Smooth muscle cell (in vitro differentiated cells): ENCODE results near the gene NFAM1. TPM values are rescaled to one million over a fixed set of nuclear protein-coding genes. Genes with fewer than 3 reads are reported as not detected.

ENCODE experiments used
- DNase-seq: peaks from one replicate; lab custom pipeline; 2025; ENCODE audit not compliant: unreplicated experiment; lab: John Stamatoyannopoulos, UW
- H2AFZ ChIP-seq: fragments of 200-600 bp; sonication (generic); 2 replicates; pipeline ENCODE4 v1.6.0; 2016; ENCODE audit warnings: antibody characterized with exemption, low read depth, mild to moderate bottlenecking
- H3F3A ChIP-seq: fragments of 200-600 bp; sonication (generic); 2 replicates; pipeline ENCODE4 v1.6.0; 2017; ENCODE audit warnings: antibody characterized with exemption, low read depth
- H3K27ac ChIP-seq: fragments of 200-600 bp; sonication (generic); 2 replicates; pipeline ENCODE4 v1.5.1; 2016; ENCODE audit warnings: low read depth, mild to moderate bottlenecking
- H3K27me3 ChIP-seq: fragments of 200-600 bp; sonication (generic); 2 replicates; pipeline ENCODE4 v1.6.1; 2016; ENCODE audit warnings: low read depth, mild to moderate bottlenecking
- H3K36me3 ChIP-seq: fragments of 200-600 bp; sonication (generic); 2 replicates; pipeline ENCODE4 v1.5.1; 2016; ENCODE audit warnings: low read depth
- H3K4me1 ChIP-seq: fragments of 200-600 bp; sonication (generic); 2 replicates; pipeline ENCODE4 v1.5.1; 2016; ENCODE audit warnings: low read depth
- H3K4me2 ChIP-seq: fragments of 200-600 bp; sonication (generic); 2 replicates; pipeline ENCODE4 v1.6.0; 2016; ENCODE audit warnings: mild to moderate bottlenecking
- H3K4me3 ChIP-seq: fragments of 200-600 bp; sonication (generic); 2 replicates; pipeline ENCODE4 v1.5.1; 2016; ENCODE audit warnings: mild to moderate bottlenecking
- H3K79me2 ChIP-seq: fragments of 200-600 bp; sonication (generic); 2 replicates; pipeline ENCODE4 v1.6.0; 2016; ENCODE audit warnings: low read depth, mild to moderate bottlenecking
- H3K9ac ChIP-seq: fragments of 200-600 bp; sonication (generic); 2 replicates; pipeline ENCODE4 v1.6.0; 2016; ENCODE audit warnings: low read depth
- H3K9me3 ChIP-seq: fragments of 200-600 bp; sonication (generic); replicated peaks from 2 replicates; pipeline ENCODE4 v1.5.1; 2016; ENCODE audit warnings: low read depth
- H4K20me1 ChIP-seq: fragments of 200-600 bp; sonication (generic); 2 replicates; pipeline ENCODE4 v1.6.0; 2016; ENCODE audit warnings: low read depth
- WGBS: methylation state at CpG from one replicate; pipeline ENCODE4 v1.1.7; 2016; ENCODE audit warnings: low lambda C conversion rate; 5-methylcytosine and 5-hydroxymethylcytosine counted together
- polyA plus RNA-seq: library from polyadenylated mRNA; unstranded; fragments of >200 nt; fragmentation: Nextera tagmentation; extraction: Ambion mirVana; gene quantifications from 2 replicates; pipeline ENCODE4 v1.2.1, GENCODE V29; 2016
- total RNA-seq: library from RNA; depleted of rRNA; stranded (reverse); fragments of >200 nt; gene quantifications from 2 replicates; pipeline ENCODE4 v1.2.3, GENCODE V29; 2014
- TF ChIP-seq, protein P1 (sequence below): fragments of 200-600 bp; sonication (generic); IDR thresholded peaks from 2 replicates; pipeline ENCODE4 v1.5.1; 2017; ENCODE audit warnings: borderline replicate concordance, mild to moderate bottlenecking, antibody characterized with exemption; ENCODE audit not compliant: insufficient read depth, poor library complexity, severe bottlenecking

NFAM1 gene
- total and polyA plus RNA-seq, 2 experiments from 2014 or later: not detected

GRCh38 chr22:42358643-42359558, 73.3 kb downstream of the NFAM1 start:
- Histone ChIP-seq H3K9ac (no peak overlapping the region), H3F3A (peaks cover 2% of the 10 kb centered on the region), H3K27ac (no peak overlapping the region), H3K9me3 (no peaks in the 10 kb centered on the region), H3K4me1 (peaks cover 8% of the 10 kb centered on the region), H4K20me1 (no peaks in the 10 kb centered on the region), H3K36me3 (no peaks in the 10 kb centered on the region), H3K4me2 (no peak overlapping the region), H3K4me3 (no peak overlapping the region), H3K79me2 (no peaks in the 10 kb centered on the region), H2AFZ (no peak overlapping the region), H3K27me3 (no peaks in the 10 kb centered on the region)
- WGBS: 84% methylated on average over 16 of the region's 16 CpGs
- TF ChIP-seq, protein P1, sequence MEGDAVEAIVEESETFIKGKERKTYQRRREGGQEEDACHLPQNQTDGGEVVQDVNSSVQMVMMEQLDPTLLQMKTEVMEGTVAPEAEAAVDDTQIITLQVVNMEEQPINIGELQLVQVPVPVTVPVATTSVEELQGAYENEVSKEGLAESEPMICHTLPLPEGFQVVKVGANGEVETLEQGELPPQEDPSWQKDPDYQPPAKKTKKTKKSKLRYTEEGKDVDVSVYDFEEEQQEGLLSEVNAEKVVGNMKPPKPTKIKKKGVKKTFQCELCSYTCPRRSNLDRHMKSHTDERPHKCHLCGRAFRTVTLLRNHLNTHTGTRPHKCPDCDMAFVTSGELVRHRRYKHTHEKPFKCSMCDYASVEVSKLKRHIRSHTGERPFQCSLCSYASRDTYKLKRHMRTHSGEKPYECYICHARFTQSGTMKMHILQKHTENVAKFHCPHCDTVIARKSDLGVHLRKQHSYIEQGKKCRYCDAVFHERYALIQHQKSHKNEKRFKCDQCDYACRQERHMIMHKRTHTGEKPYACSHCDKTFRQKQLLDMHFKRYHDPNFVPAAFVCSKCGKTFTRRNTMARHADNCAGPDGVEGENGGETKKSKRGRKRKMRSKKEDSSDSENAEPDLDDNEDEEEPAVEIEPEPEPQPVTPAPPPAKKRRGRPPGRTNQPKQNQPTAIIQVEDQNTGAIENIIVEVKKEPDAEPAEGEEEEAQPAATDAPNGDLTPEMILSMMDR: no peak
- no peak for DNase-seq

- no peak overlapping the region for H3K27ac ChIP-seq
- no peak overlapping the region for H2AFZ ChIP-seq
- H3K27me3 ChIP-seq: no peaks in the 10 kb centered on the region
- no peak overlapping the region for H3K9ac ChIP-seq
- H3K4me3 ChIP-seq: no peak overlapping the region
- WGBS: 93% methylated on average over 8 of the region's 8 CpGs
- H3K4me2 ChIP-seq: no peak overlapping the region
- H4K20me1 ChIP-seq: no peaks in the 10 kb centered on the region
- TF ChIP-seq, protein P1: no peak
- no peak for DNase-seq
- H3K4me1 ChIP-seq: peaks cover 7% of the 10 kb centered on the region
- H3K79me2 ChIP-seq: no peaks in the 10 kb centered on the region
- H3F3A ChIP-seq: no peaks in the 10 kb centered on the region
- no peaks in the 10 kb centered on the region for H3K9me3 ChIP-seq
- no peaks in the 10 kb centered on the region for H3K36me3 ChIP-seq
These were observed 74.4 kb downstream of the NFAM1 start for GRCh38 chr22:42357634-42358296.

DNA sequence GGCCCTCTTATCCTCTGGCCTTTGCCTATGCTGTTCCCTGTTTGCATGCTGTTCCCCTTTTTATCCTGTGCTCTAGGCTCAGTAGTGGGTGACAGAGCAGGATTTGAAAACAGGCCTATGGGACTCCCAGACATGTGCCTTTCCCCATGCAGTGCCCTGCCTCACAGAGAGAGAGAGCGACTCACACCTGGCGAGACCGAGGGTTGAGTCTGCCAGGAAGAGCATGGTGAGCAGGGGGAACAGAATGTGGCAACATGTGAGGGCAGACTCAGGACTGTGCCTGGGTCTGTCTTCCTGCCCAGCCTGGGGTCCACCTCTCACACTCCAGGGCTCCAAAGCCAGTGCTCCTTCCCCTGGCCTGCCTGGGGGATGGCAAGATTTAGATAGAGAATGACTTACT, 75.0 kb downstream of the NFAM1 start:
- Histone ChIP-seq H3K27ac (no peak overlapping the region), H3K4me1 (peaks cover 7% of the 10 kb centered on the region), H2AFZ (no peak overlapping the region), H3K4me3 (no peak overlapping the region), H3K27me3 (no peaks in the 10 kb centered on the region), H3K9ac (no peak overlapping the region), H3F3A (no peaks in the 10 kb centered on the region), H3K4me2 (no peak overlapping the region), H3K36me3 (no peaks in the 10 kb centered on the region), H4K20me1 (no peaks in the 10 kb centered on the region), H3K79me2 (no peaks in the 10 kb centered on the region), H3K9me3 (no peaks in the 10 kb centered on the region)
- TF ChIP-seq, protein P1: no peak
- DNase-seq: no peak
- WGBS: 95% methylated on average over 3 of the region's 3 CpGs
